ENCODE results near the gene C1orf50.
A peak's percentile ranks its signal among the peaks of the same experiment; 100 is the strongest.

The C1orf50 gene

GRCh38 chr1:42774928-42775526, 8.0 kb downstream of the C1orf50 start:
- Histone ChIP-seq H3K9me3 (no peaks in the 10 kb centered on the region), H3K27me3 (no peaks in the 10 kb centered on the region), H3K4me3 (no peak overlapping the region), H3K4me1 (peaks cover 0 to 10% (median 0%) of the 10 kb centered on the region in 4 donors), H3K36me3 (peaks cover 39 to 59% (median 40%) of the 10 kb centered on the region in 3 donors), H3K27ac (no peak overlapping the region)
- no peak for DNase-seq
- intact Hi-C loops (cut with DNase I; ENCODE audit: low total_unique reads): no loop called here
- TF ChIP-seq, protein P1, sequence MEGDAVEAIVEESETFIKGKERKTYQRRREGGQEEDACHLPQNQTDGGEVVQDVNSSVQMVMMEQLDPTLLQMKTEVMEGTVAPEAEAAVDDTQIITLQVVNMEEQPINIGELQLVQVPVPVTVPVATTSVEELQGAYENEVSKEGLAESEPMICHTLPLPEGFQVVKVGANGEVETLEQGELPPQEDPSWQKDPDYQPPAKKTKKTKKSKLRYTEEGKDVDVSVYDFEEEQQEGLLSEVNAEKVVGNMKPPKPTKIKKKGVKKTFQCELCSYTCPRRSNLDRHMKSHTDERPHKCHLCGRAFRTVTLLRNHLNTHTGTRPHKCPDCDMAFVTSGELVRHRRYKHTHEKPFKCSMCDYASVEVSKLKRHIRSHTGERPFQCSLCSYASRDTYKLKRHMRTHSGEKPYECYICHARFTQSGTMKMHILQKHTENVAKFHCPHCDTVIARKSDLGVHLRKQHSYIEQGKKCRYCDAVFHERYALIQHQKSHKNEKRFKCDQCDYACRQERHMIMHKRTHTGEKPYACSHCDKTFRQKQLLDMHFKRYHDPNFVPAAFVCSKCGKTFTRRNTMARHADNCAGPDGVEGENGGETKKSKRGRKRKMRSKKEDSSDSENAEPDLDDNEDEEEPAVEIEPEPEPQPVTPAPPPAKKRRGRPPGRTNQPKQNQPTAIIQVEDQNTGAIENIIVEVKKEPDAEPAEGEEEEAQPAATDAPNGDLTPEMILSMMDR (IDR thresholded peaks at IDR 0.05): no peak

GRCh38 chr1:42776502-42776901, 9.5 kb downstream of the C1orf50 start:
- TF ChIP-seq, protein P1 (IDR thresholded peaks at IDR 0.05): no peak
- peaks cover 39 to 74% (median 48%) of the 10 kb centered on the region in 3 donors for H3K36me3 ChIP-seq
- no peak overlapping the region for H3K27ac ChIP-seq
- H3K9me3 ChIP-seq: no peaks in the 10 kb centered on the region
- DNase-seq: no peak
- H3K4me3 ChIP-seq: no peak overlapping the region
- H3K4me1 ChIP-seq: peaks cover 0 to 3% (median 0%) of the 10 kb centered on the region in 4 donors
- H3K27me3 ChIP-seq: no peaks in the 10 kb centered on the region
- intact Hi-C loops (cut with DNase I; ENCODE audit: low total_unique reads): no loop called here

DNA sequence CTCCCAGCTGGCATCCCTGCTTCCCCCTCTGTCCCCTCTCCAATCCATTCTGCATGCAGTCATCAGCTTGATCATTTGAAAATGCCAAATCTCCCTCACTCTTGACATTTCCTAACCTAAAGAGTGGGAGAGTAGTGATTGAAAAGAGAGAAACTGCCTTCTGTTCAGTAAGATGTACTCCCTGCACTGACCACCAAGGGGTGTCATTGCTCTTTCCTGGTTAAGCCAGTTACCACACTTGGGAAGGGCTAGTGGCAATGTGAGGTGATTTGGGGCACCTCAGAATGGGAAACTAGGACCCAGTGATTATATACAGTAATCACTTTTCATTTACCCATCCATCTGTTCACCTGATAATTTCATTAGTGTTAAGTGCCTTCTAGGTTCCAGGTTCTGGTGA, 10.8 kb downstream of the C1orf50 start:
- Histone ChIP-seq H3K9me3 (no peaks in the 10 kb centered on the region), H3K27me3 (no peaks in the 10 kb centered on the region), H3K4me3 (no peak overlapping the region), H3K27ac (no peak overlapping the region), H3K36me3 (peaks cover 39 to 84% (median 53%) of the 10 kb centered on the region in 3 donors), H3K4me1 (no peaks in the 10 kb centered on the region)
- intact Hi-C loops (cut with DNase I; ENCODE audit: low total_unique reads): no loop called here
- TF ChIP-seq, protein P1 (IDR thresholded peaks at IDR 0.05): peak; percentile 42 to 51
- no peak for DNase-seq

DNA sequence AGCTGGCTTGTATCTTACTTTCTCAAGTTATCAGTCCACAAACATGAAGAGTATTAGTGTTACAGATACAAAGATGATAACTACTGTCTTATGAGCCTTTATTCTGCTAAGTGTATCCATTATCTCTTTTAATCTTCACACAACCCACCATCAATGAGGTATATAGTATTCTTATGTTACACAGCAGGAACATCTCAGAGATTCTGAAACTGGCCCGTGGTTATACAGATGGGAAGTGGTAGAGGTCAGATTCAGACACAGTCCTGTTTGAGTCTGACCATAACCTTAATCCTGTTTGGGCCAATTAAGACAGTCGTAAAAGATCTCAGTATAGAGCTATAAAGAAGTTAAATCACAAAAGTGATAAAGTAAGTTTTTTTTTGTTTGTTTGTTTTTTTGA, 12.7 kb downstream of the C1orf50 start:
- intact Hi-C loops (cut with DNase I; ENCODE audit: low total_unique reads): loop anchor here (10.0 kb wide), 1 partner anchor 295 kb away; no protein-coding TSS in a partner anchor
- H3K27ac ChIP-seq: no peak overlapping the region
- H3K4me3 ChIP-seq: no peak overlapping the region
- no peak for DNase-seq
- H3K4me1 ChIP-seq: peaks cover 0 to 2% (median under 1%) of the 10 kb centered on the region in 4 donors
- H3K36me3 ChIP-seq: peaks cover 29 to 76% (median 41%) of the 10 kb centered on the region in 3 donors
- TF ChIP-seq, protein P1 (IDR thresholded peaks at IDR 0.05): no peak
- no peaks in the 10 kb centered on the region for H3K27me3 ChIP-seq
- H3K9me3 ChIP-seq: no peaks in the 10 kb centered on the region

- Histone ChIP-seq H3K4me3 (no peak overlapping the region), H3K9me3 (no peaks in the 10 kb centered on the region), H3K36me3 (peaks cover 25 to 71% (median 37%) of the 10 kb centered on the region in 3 donors), H3K4me1 (peaks cover 0 to 6% (median 5%) of the 10 kb centered on the region in 4 donors), H3K27me3 (no peaks in the 10 kb centered on the region), H3K27ac (no peak overlapping the region)
- DNase-seq: no peak
- intact Hi-C loops (cut with DNase I; ENCODE audit: low total_unique reads): loop anchor here (10.0 kb wide), 1 partner anchor 295 kb away; no protein-coding TSS in a partner anchor
- TF ChIP-seq, protein P1 (IDR thresholded peaks at IDR 0.05): no peak
Observed at GRCh38 chr1:42780176-42780575, 13.1 kb downstream of the C1orf50 start.

Measured in tibial artery (tissue), 4 donors.